Osteoblast (primary cell): ENCODE results near the gene TM9SF4. TPM values are rescaled to one million over a fixed set of nuclear protein-coding genes. Genes with fewer than 3 reads are reported as not detected.

Experiments used
- DNase-seq: peaks from one replicate; pipeline ENCODE4 v3.0.0; 2011; ENCODE audit warnings: low spot score, mixed read lengths; ENCODE audit not compliant: insufficient read length; ENCODE audit errors: missing footprints
- H2AFZ ChIP-seq: 2 replicates; pipeline ENCODE4 v1.6.0; 2011; ENCODE audit warnings: mild to moderate bottlenecking, low read length
- H3K27ac ChIP-seq: 2 replicates; pipeline ENCODE4 v1.5.1; 2011; ENCODE audit warnings: mild to moderate bottlenecking, low read depth, low read length, moderate library complexity
- H3K27me3 ChIP-seq: 2 replicates; pipeline ENCODE4 v1.6.0; 2012; ENCODE audit warnings: mild to moderate bottlenecking, control low read depth, inconsistent platforms, low read length, moderate library complexity; ENCODE audit not compliant: insufficient read depth
- H3K36me3 ChIP-seq: 2 replicates; pipeline ENCODE4 v1.5.1; 2011; ENCODE audit warnings: mild to moderate bottlenecking, low read length, control low read depth, moderate library complexity; ENCODE audit not compliant: insufficient read depth
- H3K4me1 ChIP-seq: 2 replicates; pipeline ENCODE4 v1.5.1; 2011; ENCODE audit warnings: mild to moderate bottlenecking, low read length, control low read depth, moderate library complexity; ENCODE audit not compliant: insufficient read depth
- H3K4me2 ChIP-seq: 2 replicates; pipeline ENCODE4 v1.6.0; 2011; ENCODE audit warnings: mild to moderate bottlenecking, low read length; ENCODE audit not compliant: insufficient read depth
- H3K4me3 ChIP-seq: fragments of 200-600 bp; sonication (generic); 3 replicates; pipeline ENCODE4 v1.5.1; 2012; ENCODE audit warnings: mild to moderate bottlenecking, low read length, inconsistent platforms; ENCODE audit not compliant: insufficient read depth
- H3K79me2 ChIP-seq: 2 replicates; pipeline ENCODE4 v1.6.0; 2012; ENCODE audit warnings: mild to moderate bottlenecking, low read length, control low read depth, inconsistent platforms; ENCODE audit not compliant: insufficient read depth
- H3K9me3 ChIP-seq: 2 replicates; pipeline ENCODE4 v1.5.1; 2011; ENCODE audit warnings: low read depth, low read length, control low read depth
- H4K20me1 ChIP-seq: 2 replicates; pipeline ENCODE4 v1.6.0; 2012; ENCODE audit warnings: mild to moderate bottlenecking, low read length, control low read depth; ENCODE audit not compliant: insufficient read depth
- CTCF ChIP-seq: IDR thresholded peaks from 2 replicates; pipeline ENCODE4 v1.5.1; 2011; ENCODE audit warnings: mild to moderate bottlenecking, low read depth, low read length, moderate library complexity; ENCODE audit errors: extremely low read depth
- total RNA-seq: library from RNA; depleted of rRNA; stranded (reverse); fragments of >200 nt; gene quantifications from 2 replicates; pipeline ENCODE4 v1.2.3, GENCODE V29; 2012

The TM9SF4 gene
- total RNA-seq, 1 donor = 48.1 TPM

- no peak for DNase-seq
- Histone ChIP-seq H3K9me3 (no peaks in the 10 kb centered on the region), H2AFZ (no peak overlapping the region), H4K20me1 (no peaks in the 10 kb centered on the region), H3K4me2 (no peak overlapping the region), H3K4me3 (no peak overlapping the region), H3K27me3 (peaks cover 11% of the 10 kb centered on the region), H3K27ac (no peak overlapping the region), H3K79me2 (no peaks in the 10 kb centered on the region), H3K4me1 (peaks cover 29% of the 10 kb centered on the region), H3K36me3 (no peaks in the 10 kb centered on the region)
- no peak for TF ChIP-seq CTCF
These were observed 38.8 kb upstream of the TM9SF4 start for GRCh38 chr20:32070690-32071213.

GRCh38 chr20:32071395-32072167, 37.9 kb upstream of the TM9SF4 start:
- peaks cover 26% of the 10 kb centered on the region for H3K4me1 ChIP-seq
- no peaks in the 10 kb centered on the region for H3K9me3 ChIP-seq
- TF ChIP-seq CTCF = no peak
- no peaks in the 10 kb centered on the region for H3K79me2 ChIP-seq
- DNase-seq = no peak
- H3K4me3 ChIP-seq = no peak overlapping the region
- H3K4me2 ChIP-seq = no peak overlapping the region
- peaks cover 11% of the 10 kb centered on the region for H3K27me3 ChIP-seq
- H3K27ac ChIP-seq = no peak overlapping the region
- H4K20me1 ChIP-seq = no peaks in the 10 kb centered on the region
- H3K36me3 ChIP-seq = no peaks in the 10 kb centered on the region
- H2AFZ ChIP-seq = no peak overlapping the region

- Histone ChIP-seq H3K9me3 (no peaks in the 10 kb centered on the region), H4K20me1 (no peaks in the 10 kb centered on the region), H3K36me3 (no peaks in the 10 kb centered on the region), H3K27ac (no peak overlapping the region), H3K79me2 (no peaks in the 10 kb centered on the region), H3K4me1 (peaks cover 20% of the 10 kb centered on the region), H3K4me3 (no peak overlapping the region), H3K27me3 (peaks cover 15% of the 10 kb centered on the region), H3K4me2 (no peak overlapping the region), H2AFZ (no peak overlapping the region)
- TF ChIP-seq CTCF = no peak
- DNase-seq = no peak
These were observed 37.3 kb upstream of the TM9SF4 start for GRCh38 chr20:32072168-32072750.

GRCh38 chr20:32075534-32075933, 34.0 kb upstream of the TM9SF4 start:
- H4K20me1 ChIP-seq = no peaks in the 10 kb centered on the region
- peaks cover 21% of the 10 kb centered on the region for H3K27me3 ChIP-seq
- no peak overlapping the region for H3K4me3 ChIP-seq
- DNase-seq = no peak
- no peak overlapping the region for H3K27ac ChIP-seq
- H3K4me1 ChIP-seq = no peaks in the 10 kb centered on the region
- no peaks in the 10 kb centered on the region for H3K79me2 ChIP-seq
- H3K4me2 ChIP-seq = no peak overlapping the region
- no peaks in the 10 kb centered on the region for H3K36me3 ChIP-seq
- no peak overlapping the region for H2AFZ ChIP-seq
- no peak for TF ChIP-seq CTCF
- no peaks in the 10 kb centered on the region for H3K9me3 ChIP-seq
